GM21737 (cell line): Measurements from ENCODE around the gene MACROD2.
"Not testable (repeated sequence)": the region's sequence is repeated elsewhere in the genome, so short reads cannot be mapped to it uniquely, and the experiment has no call there.

ENCODE experiments used
- ATAC-seq: cut with Tn5 transposase; IDR thresholded peaks from one replicate; pipeline ENCODE4 v1.9.1; 2021; ENCODE audit warnings: mild to moderate bottlenecking, moderate library complexity; ENCODE audit not compliant: unreplicated experiment

MACROD2 gene

GRCh38 chr20:15362849-15363248 is 1367.5 kb downstream of the MACROD2 start:
- no peak for ATAC-seq

DNA sequence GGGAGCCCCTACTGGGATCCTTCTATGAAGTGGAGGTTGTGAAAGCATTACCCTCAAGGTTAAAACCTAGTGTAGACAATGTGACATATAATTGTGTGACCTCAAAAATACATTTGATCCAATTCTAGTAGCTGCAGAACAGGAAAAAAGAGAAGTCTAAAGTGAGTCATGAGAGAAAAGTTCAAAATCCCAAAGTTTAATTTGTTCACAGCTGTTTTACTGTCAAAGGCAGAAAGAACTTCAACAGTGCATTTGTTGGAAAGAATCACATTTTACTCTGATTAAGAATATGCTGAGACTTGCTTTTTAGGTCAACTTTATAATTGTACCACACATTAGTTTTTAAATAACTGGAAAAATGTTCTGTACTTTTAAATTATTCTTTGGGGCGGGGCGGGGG is 1369.5 kb downstream of the MACROD2 start:
- no peak for ATAC-seq

GRCh38 chr20:15370370-15370769 is 1375.1 kb downstream of the MACROD2 start:
- ATAC-seq = no peak

- ATAC-seq = no peak
Observed at GRCh38 chr20:15374682-15375081, 1379.4 kb downstream of the MACROD2 start.

GRCh38 chr20:15375836-15376235 is 1380.5 kb downstream of the MACROD2 start:
- ATAC-seq = no peak

DNA sequence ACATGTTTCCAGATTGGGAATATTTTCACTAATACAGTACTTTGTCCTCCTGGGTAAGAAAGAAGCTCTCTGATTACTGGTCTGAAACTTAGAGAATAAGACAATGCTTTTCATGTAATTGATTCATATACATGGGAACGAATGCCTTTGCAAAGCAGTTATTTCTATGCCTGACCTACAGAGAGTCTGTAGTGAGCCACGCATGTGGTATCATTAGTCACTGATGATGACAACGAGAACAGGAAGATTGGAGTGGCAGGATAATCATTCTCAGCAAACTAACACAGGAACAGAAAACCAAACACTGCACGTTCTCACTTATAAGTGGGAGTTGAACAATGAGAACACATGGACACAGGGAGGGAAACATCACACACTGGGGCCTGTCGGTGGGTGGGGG is 1382.3 kb downstream of the MACROD2 start:
- not testable (repeated sequence) for ATAC-seq

- no peak for ATAC-seq
Observed at GRCh38 chr20:15378151-15378550, 1382.8 kb downstream of the MACROD2 start.

GRCh38 chr20:15379681-15380296 is 1384.5 kb downstream of the MACROD2 start:
- ATAC-seq = no peak

GRCh38 chr20:15380770-15381169 is 1385.5 kb downstream of the MACROD2 start:
- no peak for ATAC-seq

DNA sequence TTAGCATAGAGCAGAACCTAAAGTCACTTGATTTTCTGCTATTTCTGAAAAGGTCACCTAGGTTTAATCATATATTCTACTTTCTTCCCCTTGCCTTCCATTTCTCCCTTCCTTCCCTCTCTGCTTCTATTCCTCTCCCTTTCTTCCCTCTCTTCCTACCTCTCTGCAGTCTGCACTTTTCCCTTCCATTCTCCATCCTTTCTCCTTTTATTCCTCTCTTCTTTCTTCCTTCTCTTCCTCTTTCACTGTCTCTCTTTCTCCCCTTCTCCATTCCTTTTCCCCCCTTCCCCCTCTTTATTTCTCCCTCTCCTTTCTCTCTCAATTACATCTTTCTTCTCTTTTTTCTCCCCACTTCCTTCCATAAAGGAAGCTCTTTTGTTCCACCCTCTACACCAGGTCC is 1391.9 kb downstream of the MACROD2 start:
- ATAC-seq = no peak

DNA sequence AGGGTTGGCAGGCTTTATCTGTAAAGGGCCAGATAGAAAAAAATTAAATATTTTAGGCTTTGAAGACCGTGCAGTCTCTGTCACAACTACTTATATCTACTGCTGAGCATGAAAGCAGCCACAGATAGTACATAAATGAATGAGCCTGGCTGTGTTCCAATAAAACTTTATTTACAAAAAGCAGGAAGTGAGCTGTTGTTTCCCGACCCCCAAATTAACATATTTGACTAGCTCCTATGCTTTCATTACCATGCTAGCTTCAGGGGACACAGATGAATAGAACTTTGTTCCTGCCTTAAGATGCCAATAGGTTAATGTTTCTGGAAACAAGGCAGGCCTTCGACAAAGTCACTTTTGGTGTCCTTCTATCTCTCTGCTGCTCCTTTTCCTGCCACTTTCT is 1400.1 kb downstream of the MACROD2 start:
- ATAC-seq = no peak

GRCh38 chr20:15396026-15396425 is 1400.7 kb downstream of the MACROD2 start:
- ATAC-seq = no peak

DNA sequence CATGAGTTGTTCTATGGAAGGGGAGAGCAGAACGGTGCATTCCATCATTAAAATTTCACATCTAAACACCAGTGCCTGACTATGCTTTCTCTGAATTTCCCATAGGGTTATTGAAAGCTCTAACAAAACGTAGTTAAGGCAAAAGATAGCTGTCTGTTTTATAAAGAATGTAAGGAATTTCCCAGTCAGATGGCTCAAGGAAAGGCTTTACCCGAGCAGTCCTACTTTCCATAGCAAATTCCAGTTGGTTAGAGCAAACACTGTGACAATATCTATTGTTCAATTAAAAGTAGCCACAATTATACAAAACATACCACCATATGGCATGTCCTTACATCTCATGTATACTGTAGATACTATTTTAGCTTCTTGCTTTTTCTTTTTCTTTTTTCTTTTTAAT is 1401.6 kb downstream of the MACROD2 start:
- ATAC-seq = no peak

- no peak for ATAC-seq
Observed at GRCh38 chr20:15399781-15400180, 1404.5 kb downstream of the MACROD2 start.

DNA sequence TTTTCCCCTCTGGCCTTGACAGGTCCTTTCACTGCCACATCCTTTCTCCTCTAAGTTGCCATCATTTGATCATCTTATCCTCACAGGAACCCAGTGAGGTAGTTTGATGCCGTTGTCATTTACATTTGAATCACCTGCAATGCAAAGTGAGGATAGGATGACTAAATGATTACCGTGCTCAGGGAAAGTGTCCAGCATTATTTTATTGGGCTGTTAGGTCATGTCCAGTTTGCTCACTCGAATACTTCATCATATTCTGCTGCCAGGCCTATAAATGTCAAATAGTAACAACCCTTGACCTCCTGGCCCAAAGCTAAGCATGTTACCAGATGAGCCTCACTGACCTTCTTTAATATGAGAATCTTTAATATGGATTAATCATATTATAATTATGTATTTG is 1410.8 kb downstream of the MACROD2 start:
- ATAC-seq = no peak

- no peak for ATAC-seq
Observed at GRCh38 chr20:15411781-15412180, 1416.5 kb downstream of the MACROD2 start.

DNA sequence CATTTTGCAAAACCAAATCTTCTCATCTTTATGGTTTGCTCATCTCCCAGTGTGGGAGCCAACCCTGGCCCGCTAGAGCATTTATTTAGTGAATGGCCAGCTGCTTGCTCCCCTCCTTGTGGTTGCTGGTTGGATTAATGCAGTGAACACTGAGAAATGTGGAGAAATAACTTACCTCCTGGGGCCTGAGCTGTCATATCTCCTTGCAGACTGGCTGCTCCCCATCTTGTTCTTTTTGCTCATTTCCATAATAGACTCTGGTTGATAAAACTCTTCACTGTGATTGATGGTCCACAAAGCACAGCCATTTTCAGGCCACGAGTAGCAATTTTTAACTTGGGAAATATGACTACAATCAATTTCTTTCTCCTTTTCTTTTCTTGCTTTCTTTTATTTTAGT is 1420.6 kb downstream of the MACROD2 start:
- no peak for ATAC-seq

DNA sequence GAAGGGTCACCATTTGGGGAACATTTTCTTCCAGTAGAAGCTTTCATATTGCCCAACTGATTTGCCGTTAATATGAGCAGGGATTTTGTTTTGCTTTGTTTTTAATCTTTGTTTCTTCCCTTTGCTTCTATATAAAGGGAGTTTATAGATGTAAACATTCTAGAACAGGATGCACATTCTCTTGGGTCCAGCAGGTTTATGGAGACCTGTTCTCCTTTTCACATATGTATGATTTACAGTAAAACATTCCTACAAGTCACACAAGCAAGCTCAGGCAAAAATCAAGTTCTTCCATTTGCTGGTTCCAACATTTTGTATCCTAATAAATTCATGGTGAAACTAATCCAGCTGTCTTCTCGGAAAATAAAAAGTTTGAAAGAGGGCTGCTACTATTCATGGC is 1424.5 kb downstream of the MACROD2 start:
- ATAC-seq = no peak

- no peak for ATAC-seq
Observed at GRCh38 chr20:15422966-15423365, 1427.7 kb downstream of the MACROD2 start.

DNA sequence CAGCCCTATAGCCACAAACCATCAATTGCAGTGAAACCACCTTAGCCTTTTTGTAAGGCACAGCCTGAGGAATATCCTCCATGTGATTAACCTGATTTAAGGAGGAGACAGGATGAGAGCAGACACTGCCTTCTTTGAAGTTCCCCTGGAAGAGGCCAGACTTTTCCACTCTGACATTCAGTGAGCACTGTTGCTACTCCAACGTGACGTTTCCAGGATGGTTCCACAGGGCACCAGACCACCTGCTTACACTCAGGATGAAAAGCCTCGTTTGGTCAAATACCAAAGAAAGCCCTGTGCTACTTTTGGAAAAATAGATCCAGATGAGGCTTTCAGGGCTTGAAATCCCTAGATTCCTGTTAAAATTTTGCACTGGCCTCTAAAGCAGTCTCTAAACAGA is 1444.2 kb downstream of the MACROD2 start:
- no peak for ATAC-seq

DNA sequence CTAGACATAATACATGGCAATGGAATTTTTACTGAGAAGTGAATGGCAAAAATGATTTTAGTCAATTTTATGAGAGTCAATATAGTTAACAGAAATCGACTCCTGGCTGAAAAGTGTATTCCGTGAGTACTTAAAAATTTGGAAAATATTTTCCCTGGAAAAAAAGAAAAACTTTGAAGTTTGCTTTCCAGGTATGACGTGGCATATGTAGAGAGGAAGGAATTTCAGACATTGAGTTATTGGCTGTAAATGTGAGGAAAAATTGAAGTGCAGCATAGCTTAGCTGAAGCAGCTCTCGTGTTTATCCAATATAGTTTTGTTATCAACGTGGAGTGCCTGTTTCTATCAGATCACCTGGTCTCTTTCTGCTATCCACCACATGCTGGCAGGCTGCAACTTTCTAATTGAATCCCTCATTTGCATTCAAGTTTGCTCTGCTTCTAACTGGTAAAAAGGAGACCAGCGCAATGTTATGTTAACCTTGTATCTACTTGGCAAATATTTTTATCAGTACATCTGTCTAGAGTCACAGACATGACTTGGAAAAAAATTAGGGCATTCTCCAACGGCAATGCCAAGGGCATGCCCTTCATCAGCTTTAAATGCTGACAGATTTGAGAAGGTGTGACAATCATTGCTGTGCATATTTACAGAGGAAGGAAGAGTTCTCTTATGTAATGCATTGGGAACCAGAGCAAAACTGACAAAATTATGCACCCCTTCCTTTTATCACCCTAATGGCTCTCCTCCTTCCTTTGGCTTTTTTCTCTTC is 1444.9 kb downstream of the MACROD2 start:
- no peak for ATAC-seq

- ATAC-seq = no peak
Observed at GRCh38 chr20:15445056-15445840, 1449.9 kb downstream of the MACROD2 start.
